ENCODE data around the gene NR0B2. TPM values are rescaled to one million over a fixed set of nuclear protein-coding genes. Genes with fewer than 3 reads are reported as not detected.

Gene NR0B2
- total RNA-seq, 2 donors from 2014 or later: 10.6 to 19.0 TPM

GRCh38 chr1:26864610-26865480, 48.9 kb downstream of the NR0B2 start:
- Histone ChIP-seq H3K4me3 (peak overlapping the region; percentile 50 to 65), H3K27ac (peak overlapping the region; percentile 96 to 100), H3K27me3 (no peaks in the 10 kb centered on the region), H3K36me3 (no peaks in the 10 kb centered on the region), H3K4me1 (peaks cover 0 to 19% of the 10 kb centered on the region in 2 donors), H3K9me3 (no peaks in the 10 kb centered on the region)
- no peak for TF ChIP-seq CTCF (IDR thresholded peaks at IDR 0.05)
- peak; percentile 99 for DNase-seq (ENCODE audit: low spot score)

- no peak for TF ChIP-seq CTCF (IDR thresholded peaks at IDR 0.05)
- peak overlapping the region in 1 of 2 donors; percentile 65 for H3K4me3 ChIP-seq
- DNase-seq (ENCODE audit: low spot score): no peak
- peaks cover 0 to 19% of the 10 kb centered on the region in 2 donors for H3K4me1 ChIP-seq
- H3K27ac ChIP-seq: peak overlapping the region in 1 of 2 donors; percentile 100
- H3K36me3 ChIP-seq: no peaks in the 10 kb centered on the region
- H3K9me3 ChIP-seq: no peaks in the 10 kb centered on the region
- no peaks in the 10 kb centered on the region for H3K27me3 ChIP-seq
Measured at GRCh38 chr1:26863685-26864077, 50.1 kb downstream of the NR0B2 start.

GRCh38 chr1:26862781-26863684, 50.7 kb downstream of the NR0B2 start, which contains the start of gene SFN:
SFN (plus strand) TSS chr1:26863149; CDS start chr1:26863213, 64 bp downstream.
- no peaks in the 10 kb centered on the region for H3K27me3 ChIP-seq
- peaks cover 0 to 19% of the 10 kb centered on the region in 2 donors for H3K4me1 ChIP-seq
- H3K36me3 ChIP-seq: no peaks in the 10 kb centered on the region
- DNase-seq (ENCODE audit: low spot score): no peak
- H3K4me3 ChIP-seq: peak within 1 kb of the TSS; percentile 50 to 65
- TF ChIP-seq CTCF (IDR thresholded peaks at IDR 0.05): no peak
- H3K9me3 ChIP-seq: no peaks in the 10 kb centered on the region
- peak within 1 kb of the TSS in 1 of 2 donors; percentile 100 for H3K27ac ChIP-seq

- TF ChIP-seq CTCF (IDR thresholded peaks at IDR 0.05): no peak
- Histone ChIP-seq H3K4me1 (peaks cover 0 to 19% of the 10 kb centered on the region in 2 donors), H3K27me3 (no peaks in the 10 kb centered on the region), H3K4me3 (no peak overlapping the region), H3K9me3 (no peaks in the 10 kb centered on the region), H3K27ac (no peak overlapping the region), H3K36me3 (no peaks in the 10 kb centered on the region)
- DNase-seq (ENCODE audit: low spot score): no peak
Measured at GRCh38 chr1:26861889-26862378, 51.8 kb downstream of the NR0B2 start.

Other genes with a start within 250 kb of the NR0B2 start
- 10 to 100 TPM; 32.7 to 48.8 TPM for gene ARID1A, start 218.0 kb downstream of the NR0B2 start, total RNA-seq
- 10 to 100 TPM in 1 of 2 donors, 1 to 10 TPM in 1; 6.4 to 13.8 TPM for gene PIGV, start 126.0 kb downstream of the NR0B2 start, total RNA-seq
- 10 to 100 TPM; 19.8 to 22.5 TPM for gene ZDHHC18, start 87.3 kb downstream of the NR0B2 start, total RNA-seq
- under 1 TPM in 1 of 2 donors, not detected in 1; 0.51 TPM for gene SFN, start 50.8 kb downstream of the NR0B2 start, total RNA-seq
- gene GPN2, start 23.7 kb downstream of the NR0B2 start, total RNA-seq: 1 to 10 TPM; 4.7 to 7.2 TPM
- 1 to 10 TPM; 6.2 to 8.3 TPM for gene GPATCH3, start 13.5 kb downstream of the NR0B2 start, total RNA-seq
- 10 to 100 TPM; 66.7 to 82.3 TPM for gene NUDC, start 7.8 kb upstream of the NR0B2 start, total RNA-seq
- under 1 TPM; 0.26 to 0.86 TPM for gene KDF1, start 46.5 kb upstream of the NR0B2 start, total RNA-seq
- gene TRNP1, start 79.7 kb upstream of the NR0B2 start, total RNA-seq: 100 to 1,000 TPM in 1 of 2 donors, 10 to 100 TPM in 1; 72.5 to 151 TPM
- 10 to 100 TPM; 31.6 to 34.8 TPM for gene TENT5B, start 98.9 kb upstream of the NR0B2 start, total RNA-seq
- 10 to 100 TPM; 20.0 to 28.3 TPM for gene SLC9A1, start 241.2 kb upstream of the NR0B2 start, total RNA-seq